ENCODE data around the gene MRPL42. TPM values are rescaled to one million over a fixed set of nuclear protein-coding genes. Genes with fewer than 3 reads are reported as not detected.
"Not testable (repeated sequence)": the region's sequence is repeated elsewhere in the genome, so short reads cannot be mapped to it uniquely, and the experiment has no call there.

MRPL42 gene
- polyA plus RNA-seq, 1 donor = 35.3 TPM

DNA sequence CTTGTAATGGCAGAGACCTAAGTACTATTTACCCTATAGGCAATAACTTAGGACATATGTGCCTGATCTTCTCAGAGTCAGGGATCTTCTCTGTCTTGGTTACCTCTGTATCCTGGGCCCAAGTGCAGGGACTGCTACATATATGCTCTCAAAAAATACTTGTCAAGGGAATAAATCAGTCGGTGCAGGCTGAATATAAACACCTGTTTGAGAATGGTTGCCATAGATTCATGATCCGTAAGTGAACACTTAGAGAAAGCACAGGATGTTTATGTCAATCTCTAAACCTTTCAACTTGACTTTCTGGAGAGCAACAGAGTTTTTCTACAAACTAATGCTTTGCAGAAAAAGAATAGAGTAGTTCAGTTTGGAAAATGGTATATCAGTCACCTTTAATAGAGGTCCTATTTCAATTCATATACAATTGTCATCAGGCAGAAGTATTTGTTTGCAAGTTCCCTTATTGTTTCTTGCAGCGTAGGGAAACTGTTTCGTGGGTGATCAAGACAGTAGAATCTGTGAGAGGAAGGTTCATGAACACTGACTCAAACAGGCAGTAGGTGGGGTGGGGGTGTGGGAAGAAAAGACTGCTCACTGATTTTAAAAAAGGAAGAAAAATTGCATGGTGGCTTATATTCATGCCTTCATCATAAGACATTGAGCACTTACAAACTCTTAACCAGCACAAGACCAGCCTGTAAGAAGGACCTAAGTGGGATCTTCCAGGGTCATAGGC lies 19.6 kb upstream of the MRPL42 start:
- DNase-seq = no peak

GRCh38 chr12:93448796-93449195 lies 18.5 kb upstream of the MRPL42 start:
- DNase-seq = no peak

GRCh38 chr12:93449277-93449676 lies 18.0 kb upstream of the MRPL42 start:
- no peak for DNase-seq

- no peak for DNase-seq
These were observed 15.7 kb upstream of the MRPL42 start for GRCh38 chr12:93451423-93452158.

GRCh38 chr12:93453633-93454032 lies 13.7 kb upstream of the MRPL42 start:
- DNase-seq = no peak

DNA sequence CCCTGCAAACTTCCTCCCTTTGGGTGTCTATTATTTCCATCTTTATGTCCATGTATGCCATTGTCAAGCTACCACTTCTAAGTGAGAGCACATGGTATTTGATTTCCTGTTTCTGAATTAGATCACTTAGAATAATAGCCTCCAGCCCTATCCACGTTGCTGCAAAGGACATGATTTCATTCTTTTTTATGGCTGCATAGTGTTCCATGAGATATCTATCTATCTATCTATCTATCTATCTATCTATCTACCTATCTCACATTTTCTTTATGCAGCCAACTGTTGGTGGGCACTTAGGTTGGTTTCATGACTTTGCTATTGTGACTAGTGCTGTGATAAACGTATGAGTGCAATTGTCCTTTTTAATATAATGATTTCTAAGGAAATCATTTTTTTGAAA lies 11.2 kb upstream of the MRPL42 start:
- DNase-seq = no peak

DNA sequence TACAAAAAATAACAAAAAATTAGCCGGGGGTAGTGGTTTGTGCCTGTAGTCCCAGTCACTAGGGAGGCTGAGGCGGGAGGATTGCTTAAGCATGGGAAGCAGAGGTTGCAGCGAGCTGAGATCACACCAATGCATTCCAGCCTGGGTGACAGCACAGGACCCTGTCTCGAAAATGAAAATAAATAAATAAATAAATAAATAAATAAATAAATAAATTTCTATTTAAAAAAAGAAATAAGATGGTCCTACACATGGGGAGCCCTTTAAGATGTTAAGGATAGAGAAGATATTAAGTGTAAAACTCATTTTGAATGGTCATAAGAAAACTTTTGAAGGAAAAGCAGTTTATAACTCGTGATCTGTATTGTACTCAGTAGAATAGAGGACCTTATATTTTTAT lies 8.2 kb upstream of the MRPL42 start:
- no peak for DNase-seq

DNA sequence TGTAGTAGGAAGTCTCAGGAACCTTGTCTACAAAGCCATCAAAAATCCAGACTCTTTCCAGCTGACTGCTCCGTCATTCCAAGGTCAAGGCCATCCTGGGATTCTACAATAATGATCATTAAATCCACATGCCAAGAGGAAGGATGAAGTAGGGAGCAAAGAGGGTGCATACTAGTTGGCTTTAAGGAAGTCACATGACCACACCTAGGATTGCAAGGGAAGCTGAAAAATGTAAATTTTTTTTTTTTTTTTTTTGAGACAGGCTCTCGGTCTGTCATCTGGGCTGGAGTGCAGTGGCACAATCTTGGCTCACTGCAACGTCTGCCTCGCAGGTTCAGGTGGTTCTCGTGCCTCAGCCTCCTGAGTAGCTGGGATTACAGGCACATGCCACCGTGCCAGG lies 7.3 kb upstream of the MRPL42 start:
- DNase-seq = no peak

- DNase-seq = no peak
These were observed 6.4 kb upstream of the MRPL42 start for GRCh38 chr12:93460902-93461301.

- no peak for DNase-seq
These were observed 5.8 kb upstream of the MRPL42 start for GRCh38 chr12:93461503-93461902.

- DNase-seq = no peak
These were observed 1.5 kb upstream of the MRPL42 start for GRCh38 chr12:93465841-93466240.

- DNase-seq = no peak
These were observed 526 bp upstream of the MRPL42 start for GRCh38 chr12:93466625-93467350.

GRCh38 chr12:93468008-93468371 lies 676 bp downstream of the MRPL42 start:
- DNase-seq = no peak

- DNase-seq = no peak
These were observed 2.1 kb downstream of the MRPL42 start for GRCh38 chr12:93469386-93469785.

DNA sequence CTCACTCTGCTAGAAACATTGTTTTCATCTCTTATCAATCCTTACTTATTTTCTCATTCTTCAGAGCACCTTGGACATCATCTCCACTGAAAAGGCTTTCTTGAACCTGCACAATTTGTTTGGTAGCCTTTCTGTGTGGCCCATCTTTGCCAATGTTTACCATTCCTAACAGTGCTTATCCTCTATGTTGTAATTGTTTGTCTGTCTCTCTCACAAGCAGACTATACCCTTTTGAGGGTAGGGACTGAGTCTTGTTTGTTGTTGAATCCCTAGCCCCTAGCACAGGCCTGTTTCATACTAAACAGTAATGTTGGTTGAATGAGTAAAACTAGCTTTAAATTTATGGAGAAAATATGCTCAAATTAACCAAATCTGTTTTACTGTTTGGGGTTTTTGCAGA lies 9.2 kb downstream of the MRPL42 start:
- no peak for DNase-seq

DNA sequence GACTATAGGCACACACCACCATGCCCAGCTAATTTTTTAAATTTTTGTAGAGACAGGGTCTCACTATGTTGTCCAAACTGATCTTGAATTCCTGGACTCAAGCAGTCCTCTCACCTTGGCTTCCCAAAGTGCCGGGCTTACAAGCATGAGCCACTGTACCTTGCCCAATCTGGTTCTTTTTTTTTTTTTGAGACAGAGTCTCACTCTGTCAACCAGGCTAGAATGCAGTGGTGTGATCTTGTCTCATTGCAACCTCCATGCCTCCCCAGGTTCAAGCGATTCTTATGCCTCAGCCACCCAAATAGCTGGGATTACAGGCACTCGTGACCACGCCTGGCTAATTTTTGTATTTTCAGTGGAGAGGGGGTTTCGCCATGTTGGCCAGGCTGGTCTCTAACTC lies 15.4 kb downstream of the MRPL42 start:
- DNase-seq = no peak

DNA sequence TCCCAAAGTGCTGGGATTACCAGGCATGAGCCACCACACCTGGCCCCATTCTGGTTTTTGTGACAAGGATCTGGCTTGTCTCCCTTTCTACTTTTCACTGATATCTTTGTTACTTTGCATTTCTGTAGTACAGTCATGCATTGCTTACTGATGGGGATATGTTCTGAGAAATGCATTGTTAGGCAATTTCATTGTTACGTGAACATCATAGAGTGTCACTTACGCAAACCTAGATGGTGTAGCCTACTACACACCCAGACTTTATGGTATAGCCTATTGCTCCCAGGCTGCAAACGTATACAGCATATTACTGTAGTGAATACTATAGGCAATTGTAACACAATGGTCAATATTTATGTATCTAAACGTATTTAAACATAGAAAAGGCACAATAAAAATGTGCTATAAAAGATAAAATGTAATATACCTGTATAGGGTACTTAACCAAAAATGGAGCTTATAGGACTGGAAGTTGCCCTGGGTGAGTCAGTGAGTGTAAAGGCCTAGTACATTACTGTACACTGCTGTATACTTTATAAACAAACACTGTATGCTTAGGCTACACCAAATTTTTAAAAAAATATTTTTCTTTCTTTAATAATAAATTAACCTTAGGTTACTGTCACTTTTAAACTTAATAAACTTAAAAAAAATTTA lies 16.0 kb downstream of the MRPL42 start:
- no peak for DNase-seq

GRCh38 chr12:93484315-93484981 lies 17.1 kb downstream of the MRPL42 start:
- DNase-seq = no peak

DNA sequence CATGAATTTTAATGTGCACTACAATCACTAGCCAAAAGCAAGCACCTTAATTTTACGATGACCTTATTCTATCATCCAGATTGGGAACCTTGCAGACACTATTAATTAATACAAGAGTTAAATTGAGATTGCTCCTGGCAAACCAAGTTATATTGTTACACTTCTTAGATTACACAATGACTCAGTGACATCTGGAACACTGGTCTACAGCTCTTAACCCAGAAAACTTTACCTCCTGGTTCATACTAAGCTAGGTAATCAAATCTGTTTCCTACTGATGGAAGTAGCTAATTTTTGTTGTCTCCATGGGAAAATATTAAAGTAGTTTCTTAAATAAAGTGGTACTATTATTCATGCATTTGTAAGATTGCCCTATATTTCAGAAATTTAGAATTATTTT lies 25.5 kb downstream of the MRPL42 start:
- not testable (repeated sequence) for DNase-seq

DNA sequence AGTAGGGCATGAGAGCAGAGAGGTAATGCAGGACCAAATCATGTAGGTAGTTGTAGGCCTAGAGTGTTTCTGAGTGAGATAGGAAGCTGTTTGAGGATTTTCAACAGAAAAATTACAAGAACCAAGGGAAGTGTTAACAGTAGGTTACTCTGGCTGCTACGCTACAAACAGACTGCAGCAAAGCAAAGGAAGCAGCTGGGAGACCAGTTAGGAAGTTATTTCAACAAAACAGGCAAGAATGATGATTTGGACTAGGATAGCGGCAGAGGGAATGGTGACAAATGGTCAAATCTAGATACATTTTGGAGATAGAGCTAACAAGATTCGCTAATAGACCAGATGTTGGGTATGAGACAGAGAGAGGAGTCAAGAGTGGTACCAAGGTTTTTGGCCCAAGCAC lies 26.8 kb downstream of the MRPL42 start:
- DNase-seq = no peak

DNA sequence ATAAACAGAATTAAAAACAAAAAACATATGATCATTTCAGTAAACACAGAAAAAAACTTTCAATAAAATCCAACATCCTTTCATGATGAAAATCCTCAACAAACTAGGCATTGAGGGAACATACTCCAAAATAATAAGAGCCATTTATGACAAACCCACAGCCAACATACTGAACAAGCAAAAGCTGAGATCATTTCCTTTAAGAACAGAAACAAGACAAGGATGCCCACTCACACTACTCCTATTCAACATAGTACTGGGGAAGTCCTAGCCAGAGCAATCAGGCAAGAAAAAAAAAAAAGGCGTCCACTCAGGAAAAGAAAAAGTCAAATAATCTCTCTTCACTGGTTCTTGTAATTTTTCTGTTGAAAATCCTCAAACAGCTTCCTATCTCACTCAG lies 30.1 kb downstream of the MRPL42 start:
- DNase-seq = no peak

DNA sequence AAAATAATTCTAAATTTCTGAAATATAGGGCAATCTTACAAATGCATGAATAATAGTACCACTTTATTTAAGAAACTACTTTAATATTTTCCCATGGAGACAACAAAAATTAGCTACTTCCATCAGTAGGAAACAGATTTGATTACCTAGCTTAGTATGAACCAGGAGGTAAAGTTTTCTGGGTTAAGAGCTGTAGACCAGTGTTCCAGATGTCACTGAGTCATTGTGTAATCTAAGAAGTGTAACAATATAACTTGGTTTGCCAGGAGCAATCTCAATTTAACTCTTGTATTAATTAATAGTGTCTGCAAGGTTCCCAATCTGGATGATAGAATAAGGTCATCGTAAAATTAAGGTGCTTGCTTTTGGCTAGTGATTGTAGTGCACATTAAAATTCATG lies 31.5 kb downstream of the MRPL42 start:
- DNase-seq = not testable (repeated sequence)

GRCh38 chr12:93500201-93500600 lies 32.9 kb downstream of the MRPL42 start:
- DNase-seq = no peak
